Adrenal gland (tissue), 5 donors: ENCODE measurements around the gene CCDC78.

Experiments
- POLR2A ChIP-seq, 2 donors: fragments of 450-650 bp; IDR thresholded peaks; one replicate each; pipeline ENCODE4 v1.6.1; 2017; ENCODE audit warnings: antibody characterized with exemption in 2 of 2, mild to moderate bottlenecking in 2 of 2, moderate library complexity in 1 of 2
- TF ChIP-seq, protein P1 (sequence below), 6 experiments: fragments of 450-650 bp in 4 of 6; fragments of 200-600 bp in 2 of 6; sonication (generic) in 1 of 6; IDR thresholded peaks; 1 replicate in 5 of 6; 2 replicates in 1 of 6; pipeline versions ENCODE4 v1.5.1 to v1.8.0; 2016 to 2021; ENCODE audit warnings: antibody characterized with exemption in 6 of 6, mild to moderate bottlenecking in 2 of 6, moderate library complexity in 1 of 6
- donor health status: DM: no; HTN: no; CAD: no.

DNA sequence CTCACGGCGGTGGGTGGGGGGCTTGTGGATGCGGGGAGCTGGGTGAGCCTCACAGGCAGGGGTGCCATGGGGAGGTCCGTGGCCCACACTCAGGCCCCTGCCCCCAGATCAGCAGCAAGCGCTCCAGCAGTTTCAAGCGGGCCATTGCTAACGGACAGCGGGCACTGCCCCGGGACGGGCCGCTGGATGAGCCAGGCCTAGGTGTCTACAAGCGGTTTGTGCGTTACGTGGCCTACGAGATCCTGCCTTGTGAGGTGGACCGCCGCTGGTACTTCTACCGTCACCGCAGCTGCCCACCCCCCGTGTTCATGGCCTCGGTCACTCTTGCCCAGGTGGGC, 49.7 kb downstream of the CCDC78 start:
- TF ChIP-seq, protein P1, sequence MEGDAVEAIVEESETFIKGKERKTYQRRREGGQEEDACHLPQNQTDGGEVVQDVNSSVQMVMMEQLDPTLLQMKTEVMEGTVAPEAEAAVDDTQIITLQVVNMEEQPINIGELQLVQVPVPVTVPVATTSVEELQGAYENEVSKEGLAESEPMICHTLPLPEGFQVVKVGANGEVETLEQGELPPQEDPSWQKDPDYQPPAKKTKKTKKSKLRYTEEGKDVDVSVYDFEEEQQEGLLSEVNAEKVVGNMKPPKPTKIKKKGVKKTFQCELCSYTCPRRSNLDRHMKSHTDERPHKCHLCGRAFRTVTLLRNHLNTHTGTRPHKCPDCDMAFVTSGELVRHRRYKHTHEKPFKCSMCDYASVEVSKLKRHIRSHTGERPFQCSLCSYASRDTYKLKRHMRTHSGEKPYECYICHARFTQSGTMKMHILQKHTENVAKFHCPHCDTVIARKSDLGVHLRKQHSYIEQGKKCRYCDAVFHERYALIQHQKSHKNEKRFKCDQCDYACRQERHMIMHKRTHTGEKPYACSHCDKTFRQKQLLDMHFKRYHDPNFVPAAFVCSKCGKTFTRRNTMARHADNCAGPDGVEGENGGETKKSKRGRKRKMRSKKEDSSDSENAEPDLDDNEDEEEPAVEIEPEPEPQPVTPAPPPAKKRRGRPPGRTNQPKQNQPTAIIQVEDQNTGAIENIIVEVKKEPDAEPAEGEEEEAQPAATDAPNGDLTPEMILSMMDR (IDR thresholded peaks at IDR 0.05), result no peak
- TF ChIP-seq POLR2A (IDR thresholded peaks at IDR 0.05), result no peak
